Measurements from ENCODE around the gene TRAF6. TPM values are rescaled to one million over a fixed set of nuclear protein-coding genes. Genes with fewer than 3 reads are reported as not detected.

Gene TRAF6
- total RNA-seq, 1 experiment from 2014 or later = 14.8 TPM

- intact Hi-C loops (cut with micrococcal nuclease; ENCODE audit: unreplicated experiment) = no loop called here
- Mint-ChIP-seq H3K27ac (ENCODE audit: unreplicated experiment) (no peak overlapping the region), H3K4me1 (ENCODE audit: low read depth, unreplicated experiment) (no peaks in the 10 kb centered on the region), H3K4me3 (ENCODE audit: low read depth, unreplicated experiment) (no peak overlapping the region), H3K27me3 (ENCODE audit: unreplicated experiment) (peaks cover 23% of the 10 kb centered on the region), H3K36me3 (ENCODE audit: insufficient read depth, unreplicated experiment) (peaks cover 2% of the 10 kb centered on the region), H3K9me3 (ENCODE audit: low read depth, unreplicated experiment) (no peaks in the 10 kb centered on the region)
- TF ChIP-seq, protein P1, sequence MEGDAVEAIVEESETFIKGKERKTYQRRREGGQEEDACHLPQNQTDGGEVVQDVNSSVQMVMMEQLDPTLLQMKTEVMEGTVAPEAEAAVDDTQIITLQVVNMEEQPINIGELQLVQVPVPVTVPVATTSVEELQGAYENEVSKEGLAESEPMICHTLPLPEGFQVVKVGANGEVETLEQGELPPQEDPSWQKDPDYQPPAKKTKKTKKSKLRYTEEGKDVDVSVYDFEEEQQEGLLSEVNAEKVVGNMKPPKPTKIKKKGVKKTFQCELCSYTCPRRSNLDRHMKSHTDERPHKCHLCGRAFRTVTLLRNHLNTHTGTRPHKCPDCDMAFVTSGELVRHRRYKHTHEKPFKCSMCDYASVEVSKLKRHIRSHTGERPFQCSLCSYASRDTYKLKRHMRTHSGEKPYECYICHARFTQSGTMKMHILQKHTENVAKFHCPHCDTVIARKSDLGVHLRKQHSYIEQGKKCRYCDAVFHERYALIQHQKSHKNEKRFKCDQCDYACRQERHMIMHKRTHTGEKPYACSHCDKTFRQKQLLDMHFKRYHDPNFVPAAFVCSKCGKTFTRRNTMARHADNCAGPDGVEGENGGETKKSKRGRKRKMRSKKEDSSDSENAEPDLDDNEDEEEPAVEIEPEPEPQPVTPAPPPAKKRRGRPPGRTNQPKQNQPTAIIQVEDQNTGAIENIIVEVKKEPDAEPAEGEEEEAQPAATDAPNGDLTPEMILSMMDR (IDR thresholded peaks at IDR 0.05; ENCODE audit: unreplicated experiment) = no peak
- no TSS peak for BruUV-seq (replicated peaks)
- CTCF ChIA-PET = no interaction called here
- DNase-seq = no peak
Measured at GRCh38 chr11:36462321-36462720, 47.8 kb downstream of the TRAF6 start.

GRCh38 chr11:36460220-36460619 lies 49.9 kb downstream of the TRAF6 start:
- intact Hi-C loops (cut with micrococcal nuclease; ENCODE audit: unreplicated experiment) = no loop called here
- no TSS peak for BruUV-seq (replicated peaks)
- no peak for DNase-seq
- H3K36me3 Mint-ChIP-seq (ENCODE audit: insufficient read depth, unreplicated experiment) = no peaks in the 10 kb centered on the region
- peaks cover 15% of the 10 kb centered on the region for H3K27me3 Mint-ChIP-seq (ENCODE audit: unreplicated experiment)
- H3K27ac Mint-ChIP-seq (ENCODE audit: unreplicated experiment) = no peak overlapping the region
- CTCF ChIA-PET = no interaction called here
- peaks cover 14% of the 10 kb centered on the region for H3K4me1 Mint-ChIP-seq (ENCODE audit: low read depth, unreplicated experiment)
- no peak overlapping the region for H3K4me3 Mint-ChIP-seq (ENCODE audit: low read depth, unreplicated experiment)
- TF ChIP-seq, protein P1 (IDR thresholded peaks at IDR 0.05; ENCODE audit: unreplicated experiment) = no peak
- no peaks in the 10 kb centered on the region for H3K9me3 Mint-ChIP-seq (ENCODE audit: low read depth, unreplicated experiment)

- H3K27ac Mint-ChIP-seq (ENCODE audit: unreplicated experiment) = no peak overlapping the region
- TF ChIP-seq, protein P1 (IDR thresholded peaks at IDR 0.05; ENCODE audit: unreplicated experiment) = no peak
- BruUV-seq (replicated peaks) = no TSS peak
- no peaks in the 10 kb centered on the region for H3K9me3 Mint-ChIP-seq (ENCODE audit: low read depth, unreplicated experiment)
- H3K4me1 Mint-ChIP-seq (ENCODE audit: low read depth, unreplicated experiment) = peaks cover 16% of the 10 kb centered on the region
- DNase-seq = no peak
- no peaks in the 10 kb centered on the region for H3K36me3 Mint-ChIP-seq (ENCODE audit: insufficient read depth, unreplicated experiment)
- no peak overlapping the region for H3K4me3 Mint-ChIP-seq (ENCODE audit: low read depth, unreplicated experiment)
- intact Hi-C loops (cut with micrococcal nuclease; ENCODE audit: unreplicated experiment) = no loop called here
- CTCF ChIA-PET = no interaction called here
- peaks cover 14% of the 10 kb centered on the region for H3K27me3 Mint-ChIP-seq (ENCODE audit: unreplicated experiment)
Measured at GRCh38 chr11:36459046-36459445, 51.0 kb downstream of the TRAF6 start.

DNA sequence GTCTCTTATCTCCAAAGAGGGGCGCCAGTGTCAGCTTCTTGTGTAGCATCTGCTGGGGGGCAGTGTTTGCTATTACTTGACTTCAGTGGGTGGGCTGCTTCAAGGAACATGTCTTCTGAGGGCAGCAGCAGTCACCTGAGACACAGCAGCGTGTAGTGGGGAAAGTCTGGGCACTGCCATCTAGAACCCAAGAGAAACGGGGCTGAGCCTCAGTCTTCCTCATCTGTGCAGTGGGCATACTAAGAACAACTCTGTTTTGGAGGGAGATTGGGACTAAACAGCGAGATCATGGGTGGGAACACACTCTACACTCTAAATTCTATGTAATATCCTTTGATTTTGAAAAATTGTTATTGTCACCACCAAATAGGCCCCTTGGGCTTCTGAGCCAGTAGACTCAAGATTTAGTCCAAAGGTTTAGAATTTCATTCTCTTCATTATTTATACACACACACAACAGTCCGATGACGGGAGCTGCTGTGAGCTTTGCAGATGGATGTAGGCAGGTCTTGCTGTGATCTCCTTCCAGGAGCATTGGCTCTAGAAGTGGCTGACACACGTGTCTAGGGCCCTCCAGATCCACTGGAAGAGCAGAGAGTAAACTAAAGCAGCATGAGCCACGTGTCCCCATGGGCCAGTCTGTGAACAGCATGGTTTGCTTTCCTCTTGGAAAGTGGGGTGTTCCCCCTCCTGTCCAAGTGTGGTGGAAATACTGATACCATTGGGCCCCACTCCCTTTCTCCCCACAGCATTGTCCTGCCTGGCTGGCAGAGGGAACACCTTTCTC lies 51.8 kb downstream of the TRAF6 start:
- CTCF ChIA-PET = no interaction called here
- peaks cover 23% of the 10 kb centered on the region for H3K4me1 Mint-ChIP-seq (ENCODE audit: low read depth, unreplicated experiment)
- TF ChIP-seq, protein P1 (IDR thresholded peaks at IDR 0.05; ENCODE audit: unreplicated experiment) = no peak
- no peak for DNase-seq
- peaks cover 7% of the 10 kb centered on the region for H3K27me3 Mint-ChIP-seq (ENCODE audit: unreplicated experiment)
- H3K36me3 Mint-ChIP-seq (ENCODE audit: insufficient read depth, unreplicated experiment) = no peaks in the 10 kb centered on the region
- no peaks in the 10 kb centered on the region for H3K9me3 Mint-ChIP-seq (ENCODE audit: low read depth, unreplicated experiment)
- no TSS peak for BruUV-seq (replicated peaks)
- intact Hi-C loops (cut with micrococcal nuclease; ENCODE audit: unreplicated experiment) = no loop called here
- H3K27ac Mint-ChIP-seq (ENCODE audit: unreplicated experiment) = no peak overlapping the region
- H3K4me3 Mint-ChIP-seq (ENCODE audit: low read depth, unreplicated experiment) = no peak overlapping the region

All from Calu3 (cell line).